Endothelial cell of umbilical vein (primary cell): Measurements from ENCODE around the gene NAXD. TPM values are rescaled to one million over a fixed set of nuclear protein-coding genes. Genes with fewer than 3 reads are reported as not detected.

ENCODE experiments used
- BruUV-seq: library from RNA; stranded (reverse); fragments of 400-500 nt; replicated peaks from 2 replicates; lab custom pipeline; 2021; lab: Mats Ljungman, UMichigan
- CTCF ChIA-PET: fragments of 300-600, 350-600 bp; sonication (Branson Sonifier 250); formaldehyde crosslinking; loops from one replicate; lab custom pipeline; 2021; ENCODE audit warnings: antibody characterized with exemption, inconsistent platforms; lab: Charles Lee
- POLR2A ChIA-PET: fragments of 300-600, 350-600 bp; sonication (Branson Sonifier 250); formaldehyde crosslinking; loops from one replicate; lab custom pipeline; 2021; ENCODE audit warnings: antibody characterized with exemption, inconsistent platforms; lab: Charles Lee
- DNase-seq: peaks from one replicate; pipeline ENCODE4 v3.0.0-alpha.2; 2011; ENCODE audit warnings: low read depth, low spot score
- FAIRE-seq: peaks from 2 replicates; lab custom pipeline; 2011; peaks lifted over from hg19 to GRCh38; lab: Jason Lieb, UNC
- H2AFZ ChIP-seq: 2 replicates; pipeline ENCODE4 v1.6.0; 2012; ENCODE audit warnings: low read depth, low read length, control low read depth, inconsistent platforms
- H3K27ac ChIP-seq: 2 replicates; pipeline ENCODE4 v1.5.1; 2011; ENCODE audit warnings: low read depth, mild to moderate bottlenecking, control low read depth, low read length, moderate library complexity; ENCODE audit not compliant: insufficient read depth
- H3K27me3 ChIP-seq, 2 experiments: 2 replicates each; pipeline versions ENCODE4 v1.6.0 to v1.6.1; 2011; ENCODE audit warnings: low read length in 2 of 2, mixed read lengths in 1 of 2; ENCODE audit not compliant: control insufficient read depth in 2 of 2, insufficient read depth in 2 of 2
- H3K36me3 ChIP-seq, 2 experiments: 2 replicates in 1 of 2; 3 replicates in 1 of 2; pipeline ENCODE4 v1.5.1; 2011; ENCODE audit warnings: low read length in 2 of 2, mild to moderate bottlenecking in 1 of 2, moderate library complexity in 1 of 2; ENCODE audit not compliant: control insufficient read depth in 2 of 2, insufficient read depth in 2 of 2; ENCODE audit errors: extremely low read depth in 1 of 2
- H3K4me1 ChIP-seq: 3 replicates; pipeline ENCODE4 v1.5.1; 2011; ENCODE audit warnings: mild to moderate bottlenecking, low read length; ENCODE audit not compliant: control insufficient read depth, insufficient read depth; ENCODE audit errors: extremely low read depth
- H3K4me2 ChIP-seq: 2 replicates; pipeline ENCODE4 v1.6.1; 2011; ENCODE audit warnings: low read length, control low read depth, mixed read lengths; ENCODE audit not compliant: insufficient read depth
- H3K4me3 ChIP-seq, 3 experiments: fragments of 200-600 bp in 1 of 3; sonication (generic), shearing (Covaris generic) in 1 of 3; replicated peaks in 1 of 3; 2 replicates each; pipeline ENCODE4 v1.5.1; 2011 to 2016; ENCODE audit warnings: control low read depth in 3 of 3, low read length in 3 of 3, mild to moderate bottlenecking in 2 of 3, inconsistent platforms in 1 of 3, low read depth in 1 of 3, moderate library complexity in 1 of 3; ENCODE audit not compliant: insufficient read depth in 1 of 3
- H3K79me2 ChIP-seq: 2 replicates; pipeline ENCODE4 v1.6.0; 2012; ENCODE audit warnings: low read length, inconsistent platforms; ENCODE audit not compliant: control insufficient read depth, insufficient read depth
- H3K9ac ChIP-seq: replicated peaks from 2 replicates; pipeline ENCODE3; 2011; ENCODE audit warnings: low read length, control low read depth; ENCODE audit not compliant: insufficient read depth; ENCODE audit errors: extremely low read depth
- H3K9me1 ChIP-seq: replicated peaks from 3 replicates; pipeline ENCODE4 v1.6.0; 2011; ENCODE audit warnings: mild to moderate bottlenecking, low read length; ENCODE audit not compliant: control insufficient read depth, insufficient read depth; ENCODE audit errors: extremely low read depth
- H3K9me3 ChIP-seq: replicated peaks from 2 replicates; pipeline ENCODE4 v1.5.1; 2012; ENCODE audit warnings: low read length, inconsistent platforms; ENCODE audit not compliant: control insufficient read depth, insufficient read depth
- H4K20me1 ChIP-seq: replicated peaks from 2 replicates; pipeline ENCODE3; 2011; ENCODE audit warnings: mild to moderate bottlenecking, low read length; ENCODE audit not compliant: control insufficient read depth, insufficient read depth; ENCODE audit errors: extremely low read depth
- CTCF ChIP-seq, 2 donors: IDR thresholded peaks; 1 replicate in 1 of 2; 2 replicates in 1 of 2; pipeline ENCODE4 v1.5.1; 2011; ENCODE audit warnings: low read length in 2 of 2, mild to moderate bottlenecking in 2 of 2, moderate library complexity in 2 of 2, control low read depth in 1 of 2, inconsistent platforms in 1 of 2, low read depth in 1 of 2; ENCODE audit not compliant: insufficient read depth in 1 of 2; ENCODE audit errors: extremely low read depth in 1 of 2
- EZH2 ChIP-seq: IDR thresholded peaks from 2 replicates; pipeline ENCODE4 v1.6.1; 2012; ENCODE audit warnings: borderline replicate concordance, low read depth, mild to moderate bottlenecking, moderate library complexity, low read length, inconsistent platforms; ENCODE audit not compliant: severe bottlenecking
- FOS ChIP-seq: IDR thresholded peaks from 2 replicates; pipeline ENCODE4 v1.6.1; 2011; ENCODE audit warnings: mild to moderate bottlenecking, low read length, moderate library complexity, borderline replicate concordance; ENCODE audit not compliant: insufficient read depth
- GATA2 ChIP-seq: IDR thresholded peaks from 2 replicates; pipeline ENCODE4 v1.7.0; 2011; ENCODE audit warnings: low read depth, mild to moderate bottlenecking, moderate library complexity, mixed read lengths, low read length; ENCODE audit not compliant: insufficient read length, insufficient read depth
- JUN ChIP-seq: IDR thresholded peaks from 2 replicates; pipeline ENCODE4 v1.6.1; 2011; ENCODE audit warnings: borderline replicate concordance, low read depth; ENCODE audit not compliant: insufficient read length, insufficient read depth
- MYC ChIP-seq: IDR thresholded peaks from one replicate; pipeline ENCODE4 v1.6.1; 2011; ENCODE audit warnings: mild to moderate bottlenecking, low read depth, low read length
- POLR2A ChIP-seq: IDR thresholded peaks from 2 replicates; pipeline ENCODE4 v1.6.1; 2012; ENCODE audit warnings: low read depth, mild to moderate bottlenecking, control low read depth, low read length
- POLR2AphosphoS5 ChIP-seq: IDR thresholded peaks from 2 replicates; pipeline ENCODE4 v1.6.1; 2012; ENCODE audit warnings: low read depth, mild to moderate bottlenecking, control low read depth, low read length, moderate library complexity; ENCODE audit not compliant: insufficient read depth
- dilution Hi-C: fragments of 300-500 bp; cut with MboI; formaldehyde crosslinking; loops from one replicate; pipeline ENCODE4 v1.15.0; 2019; ENCODE audit warnings: low sequenced_read_pairs; ENCODE audit not compliant: extremely low pct_ligation_motif_present
- intact Hi-C: fragments of 100-400 bp; cut with micrococcal nuclease; formaldehyde crosslinking; loops from one replicate; pipeline ENCODE4 v1.10.0; 2022
- polyA plus RNA-seq, 4 experiments: library from polyadenylated mRNA; depleted of rRNA in 3 of 4; stranded (reverse) in 3 of 4; unstranded in 1 of 4; fragments of >200 nt; gene quantifications; 2 replicates each; pipeline versions ENCODE4 v1.2.1 to v1.2.3, GENCODE V29; 2011 to 2012; ENCODE audit warnings: missing spikeins in 1 of 4
- total RNA-seq: library from RNA; stranded (reverse); gene quantifications from 2 replicates; pipeline ENCODE4 v1.2.3, GENCODE V29; 2021
- TF ChIP-seq, protein P1 (sequence below): IDR thresholded peaks from 2 replicates; pipeline ENCODE4 v1.6.1; 2011; ENCODE audit not compliant: insufficient read depth, insufficient read length

NAXD gene
- total and polyA plus RNA-seq, 2 donors (not counting 3 experiments of a cell fraction or from before 2014, with no cell fraction given), result 19.9 to 42.9 TPM

DNA sequence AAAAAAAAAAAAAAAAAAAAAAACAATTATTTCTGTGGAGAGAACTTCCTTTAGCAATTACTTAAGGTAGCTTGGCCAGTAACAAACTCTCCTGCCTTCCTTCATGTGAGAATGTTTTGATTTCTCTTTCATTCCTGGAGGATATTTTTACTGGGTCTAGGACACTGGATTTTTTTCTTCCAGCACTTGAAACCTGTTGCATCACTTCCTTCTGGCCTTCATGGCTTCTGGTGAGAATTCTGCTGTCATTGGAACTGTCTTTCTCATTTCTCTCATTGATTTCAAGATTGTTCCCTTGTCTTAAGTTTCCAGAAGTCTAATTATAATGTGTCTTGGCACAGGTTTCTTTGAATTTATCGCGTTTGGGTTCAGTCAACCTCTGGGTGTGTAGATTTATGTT is 34.5 kb upstream of the NAXD start:
- Histone ChIP-seq H3K9me1 (no peaks in the 10 kb centered on the region), H3K4me1 (no peaks in the 10 kb centered on the region), H3K79me2 (no peaks in the 10 kb centered on the region), H3K36me3 (no peaks in the 10 kb centered on the region), H3K27me3 (peaks cover 4 to 6% of the 10 kb centered on the region in 2 experiments), H3K4me3 (no peak overlapping the region), H3K9ac (no peak overlapping the region), H4K20me1 (no peaks in the 10 kb centered on the region), H3K4me2 (no peak overlapping the region), H3K27ac (no peak overlapping the region), H2AFZ (no peak overlapping the region), H3K9me3 (no peaks in the 10 kb centered on the region)
- ChIA-PET CTCF (no interaction called here), POLR2A (no interaction called here)
- no peak for DNase-seq
- no peak for FAIRE-seq
- no TSS peak for BruUV-seq
- dilution Hi-C loops, result no loop called here
- TF ChIP-seq POLR2AphosphoS5 (no peak), FOS (no peak), MYC (no peak), POLR2A (no peak), JUN (no peak), GATA2 (no peak), EZH2 (no peak), CTCF (IDR thresholded peaks at IDR 0.05; ENCODE audit: extremely low read depth in 1 of 2, insufficient read depth in 1 of 2, low read depth in 1 of 2, low read length in 2 of 2) (no peak)
- TF ChIP-seq, protein P1, sequence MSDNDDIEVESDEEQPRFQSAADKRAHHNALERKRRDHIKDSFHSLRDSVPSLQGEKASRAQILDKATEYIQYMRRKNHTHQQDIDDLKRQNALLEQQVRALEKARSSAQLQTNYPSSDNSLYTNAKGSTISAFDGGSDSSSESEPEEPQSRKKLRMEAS, result no peak
- intact Hi-C loops, result no loop called here
